M059J (cell line): ENCODE data around the gene OR52A5. TPM values are rescaled to one million over a fixed set of nuclear protein-coding genes. Genes with fewer than 3 reads are reported as not detected.

ENCODE experiments used
- DNase-seq: peaks from one replicate; pipeline ENCODE4 v3.0.0-alpha.2; 2012; ENCODE audit warnings: low read depth
- total RNA-seq: library from RNA; depleted of rRNA; stranded (reverse); fragments of >200 nt; shearing (Covaris generic); gene quantifications from 2 replicates; pipeline ENCODE4 v1.2.3, GENCODE V29; 2014; rRNA removed

Gene OR52A5
- total RNA-seq, 1 experiment from 2014 or later, result not detected

DNA sequence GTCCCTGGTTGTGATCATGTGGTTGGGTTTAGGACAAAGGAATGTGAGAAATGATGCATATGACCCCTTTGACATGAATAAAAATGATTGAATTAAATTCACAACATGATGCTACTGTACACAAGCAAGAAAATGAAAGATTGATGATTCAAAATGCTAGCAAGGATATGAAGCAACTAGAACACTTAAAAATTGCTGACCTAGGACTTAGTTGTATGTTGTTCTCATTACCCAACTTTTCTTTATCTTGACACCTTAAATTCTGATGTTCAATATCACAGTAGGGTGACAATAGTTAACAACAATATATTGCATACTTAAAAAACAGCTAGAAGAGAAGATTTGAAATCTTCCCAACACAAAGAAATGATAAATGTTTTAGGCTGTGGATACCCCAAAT, 20.6 kb downstream of the OR52A5 start:
- no peak for DNase-seq

DNA sequence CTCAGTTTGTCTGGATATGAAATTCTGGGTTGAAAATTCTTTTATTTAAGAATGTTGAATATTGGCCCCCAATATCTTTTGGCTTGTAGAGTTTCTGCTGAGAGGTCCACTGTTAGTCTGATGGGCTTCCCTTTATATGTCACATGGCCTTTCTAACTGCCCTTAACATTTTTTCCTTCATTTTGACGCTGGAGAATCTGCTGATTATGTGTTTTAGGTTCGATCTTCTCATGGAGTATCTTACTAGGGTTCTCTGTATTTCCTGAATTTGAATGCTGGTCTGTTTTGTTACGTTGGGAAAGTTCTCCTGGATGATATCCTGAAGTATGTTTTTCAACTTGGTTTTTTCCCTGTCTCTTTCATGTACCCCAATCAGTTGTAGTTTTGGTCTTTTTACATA, 22.8 kb downstream of the OR52A5 start:
- no peak for DNase-seq

DNA sequence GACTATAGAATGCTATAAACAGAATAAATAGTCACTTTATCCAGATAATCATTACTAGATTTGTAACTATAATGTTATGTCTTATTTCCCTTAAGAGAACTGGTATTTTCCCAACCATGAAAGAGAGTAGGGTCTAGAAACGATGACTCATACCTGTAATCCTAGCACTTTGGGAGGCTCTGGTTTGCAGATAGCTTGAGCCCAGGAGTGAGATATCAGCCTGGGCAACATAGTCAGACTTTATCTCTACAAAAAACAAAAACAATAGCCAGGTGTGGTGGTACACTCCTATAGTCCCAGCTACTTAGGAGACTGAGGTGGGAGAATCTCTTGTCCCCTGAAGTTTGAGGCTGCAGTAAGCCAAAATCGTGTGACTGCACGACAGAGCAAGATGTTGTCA, 30.9 kb downstream of the OR52A5 start:
- DNase-seq, result no peak

DNA sequence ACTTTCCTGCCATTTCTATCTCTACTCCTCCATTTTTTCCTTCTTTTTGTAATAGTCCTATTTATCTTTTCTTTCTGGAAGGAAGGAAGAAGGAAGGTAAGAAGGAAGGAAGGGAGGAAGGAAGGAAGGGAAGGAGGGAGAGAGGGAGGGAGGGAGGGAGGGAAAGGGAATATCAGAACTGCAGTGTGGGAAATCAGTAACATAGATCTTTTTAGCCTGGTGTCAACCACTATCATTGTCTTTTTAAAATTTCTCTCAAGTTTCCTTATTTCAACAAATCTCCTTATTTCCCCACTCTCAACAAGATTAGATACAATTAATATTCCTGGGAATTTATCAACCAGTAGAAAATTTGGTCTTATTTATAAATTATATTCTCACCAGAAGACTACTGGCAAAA, 35.1 kb downstream of the OR52A5 start:
- no peak for DNase-seq

- no peak for DNase-seq
Measured at GRCh38 chr11:5102246-5102645, 35.9 kb downstream of the OR52A5 start.

DNA sequence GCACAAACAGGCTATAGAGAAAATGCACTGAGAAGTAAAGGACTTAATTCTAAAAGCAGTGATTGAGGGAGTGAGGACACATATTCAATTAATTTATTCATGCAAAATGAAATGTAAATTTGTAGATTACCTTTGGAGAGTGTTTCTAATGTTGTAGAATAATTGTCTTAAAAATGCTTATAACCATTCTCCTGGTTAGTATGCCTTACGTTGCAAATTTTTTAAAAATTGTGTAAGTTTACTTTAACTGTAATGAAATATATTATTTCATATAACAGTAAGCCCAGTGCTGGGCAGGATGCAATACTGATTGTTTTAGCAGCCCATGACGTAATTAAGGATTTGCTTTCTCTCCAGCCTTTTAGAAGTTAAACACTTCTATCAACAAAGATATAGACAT, 42.1 kb downstream of the OR52A5 start:
- no peak for DNase-seq

GRCh38 chr11:5092821-5093585, 45.2 kb downstream of the OR52A5 start:
- no peak for DNase-seq

DNA sequence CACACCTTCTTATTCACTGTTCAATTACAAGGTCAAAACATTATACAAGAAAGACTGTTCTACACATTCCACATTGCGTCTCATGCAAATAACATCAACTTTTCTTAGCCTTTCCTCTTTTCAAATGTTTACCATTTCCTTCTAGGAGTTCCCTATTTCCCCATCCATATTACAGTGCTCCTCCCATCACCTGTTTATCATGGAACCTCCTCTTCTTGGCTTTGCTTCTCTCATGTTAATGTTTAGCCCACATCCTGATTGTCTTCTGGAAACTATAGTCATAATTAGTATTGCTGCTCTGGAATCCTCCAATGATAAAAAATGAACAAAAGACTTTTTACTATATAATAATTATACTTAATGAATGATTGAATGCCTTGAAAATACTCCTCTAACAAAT, 47.5 kb downstream of the OR52A5 start:
- DNase-seq, result no peak

DNA sequence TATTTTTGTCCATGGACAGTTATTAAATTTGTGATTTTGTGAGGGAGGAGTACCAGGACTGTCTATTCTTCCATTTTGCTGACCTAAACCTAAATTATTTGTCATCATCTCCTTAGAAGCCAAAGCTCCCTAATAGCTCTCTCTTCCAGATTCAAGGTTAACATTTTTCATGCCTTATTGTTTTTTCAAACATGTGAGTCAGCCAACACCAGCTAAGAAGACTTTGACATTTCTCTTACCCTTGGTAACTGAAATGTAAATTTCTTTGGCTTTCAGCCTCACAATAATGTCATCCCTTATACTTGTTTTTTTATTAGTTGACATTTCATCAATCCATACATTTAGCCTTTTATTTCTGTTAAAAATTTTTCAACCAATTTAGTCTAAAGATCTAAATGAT, 49.6 kb downstream of the OR52A5 start:
- no peak for DNase-seq

DNA sequence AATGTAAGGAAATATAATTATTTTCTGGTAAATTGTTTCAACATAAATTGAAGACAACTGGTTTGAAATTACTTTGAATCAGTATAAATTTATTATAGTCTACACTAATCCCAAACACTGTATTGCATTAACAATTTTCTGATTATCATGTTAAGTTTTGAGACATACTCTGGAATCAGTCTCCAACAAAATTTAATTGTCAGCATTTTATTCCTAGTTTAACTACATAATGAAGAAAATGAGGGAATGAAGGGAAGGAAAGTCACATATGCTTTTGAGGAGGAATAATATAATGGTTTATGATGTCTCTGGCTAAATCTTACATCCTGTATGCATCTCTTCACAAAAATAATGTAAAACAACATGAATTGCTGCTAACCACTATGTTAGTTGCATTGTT, 54.6 kb downstream of the OR52A5 start:
- DNase-seq, result no peak

DNA sequence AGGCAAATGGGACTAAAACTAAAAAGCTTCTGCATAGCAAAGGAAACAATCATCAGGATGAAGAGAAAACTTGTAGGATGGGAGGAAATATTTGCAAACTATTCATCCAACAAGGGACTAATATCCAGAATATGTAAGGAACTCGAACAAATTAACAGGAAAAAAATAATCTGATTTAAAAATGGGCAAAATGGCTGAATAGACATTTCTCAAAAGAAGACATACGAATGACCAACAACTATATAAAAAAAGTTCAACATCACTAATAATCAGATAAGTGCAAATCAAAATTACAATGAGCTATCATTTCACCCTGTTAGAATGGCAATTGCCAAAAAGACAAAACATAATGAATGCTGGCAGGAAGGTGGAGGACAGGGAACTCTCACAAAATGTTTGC, 56.8 kb downstream of the OR52A5 start:
- DNase-seq, result no peak

Other genes with a start within 250 kb of the OR52A5 start
- gene OR51A7, start 234.6 kb downstream of the OR52A5 start, total RNA-seq, result not detected in 2 replicates
- not detected in 2 replicates for gene OR51G2, start 219.0 kb downstream of the OR52A5 start, total RNA-seq
- gene OR51G1, start 214.0 kb downstream of the OR52A5 start, total RNA-seq, result not detected in 2 replicates
- not detected in 2 replicates for gene OR51A4, start 190.8 kb downstream of the OR52A5 start, total RNA-seq
- gene OR51A2, start 182.6 kb downstream of the OR52A5 start, total RNA-seq, result not detected in 2 replicates
- gene OR51L1, start 143.5 kb downstream of the OR52A5 start, total RNA-seq, result not detected in 2 replicates
- not detected in 2 replicates for gene OR52J3, start 91.8 kb downstream of the OR52A5 start, total RNA-seq
- not detected in 2 replicates for gene OR52E2, start 78.7 kb downstream of the OR52A5 start, total RNA-seq
- gene OR52E1, start 68.8 kb downstream of the OR52A5 start, total RNA-seq, result not detected in 2 replicates
- not detected in 2 replicates for gene OR52A1, start 16.4 kb upstream of the OR52A5 start, total RNA-seq
- gene OR51V1, start 62.3 kb upstream of the OR52A5 start, total RNA-seq, result not detected in 2 replicates
- not detected in 2 replicates for gene HBB, start 88.7 kb upstream of the OR52A5 start, total RNA-seq
- gene HBD, start 96.1 kb upstream of the OR52A5 start, total RNA-seq, result 0.32 and 0.44 TPM in 2 replicates
- not detected in 2 replicates for gene HBG1, start 111.5 kb upstream of the OR52A5 start, total RNA-seq
- not detected in 2 replicates for gene HBG2, start 116.4 kb upstream of the OR52A5 start, total RNA-seq
- 2.2 and 7.0 TPM in 2 replicates for gene HBE1, start 131.6 kb upstream of the OR52A5 start, total RNA-seq
- gene OR51B4, start 163.6 kb upstream of the OR52A5 start, total RNA-seq, result 2.0 TPM in 1 of 2 replicates, not detected in the other
- not detected in 2 replicates for gene OR51B2, start 185.9 kb upstream of the OR52A5 start, total RNA-seq
- not detected in 2 replicates for gene OR51B5, start 205.2 kb upstream of the OR52A5 start, total RNA-seq
- not detected in 2 replicates for gene OR51B6, start 213.2 kb upstream of the OR52A5 start, total RNA-seq
- not detected in 2 replicates for gene OR51M1, start 245.5 kb upstream of the OR52A5 start, total RNA-seq